HepG2 (cell line): ENCODE data around the gene NOVA2. TPM values are rescaled to one million over a fixed set of nuclear protein-coding genes. Genes with fewer than 3 reads are reported as not detected.

ENCODE experiments used
- AGO2 ChIP-seq: fragments of 200-400 bp; formaldehyde crosslinking; optimal IDR thresholded peaks from 2 replicates; pipeline ENCODE3; 2017; ENCODE audit warnings: mild to moderate bottlenecking, low read depth, low read length, moderate library complexity
- ARID3A ChIP-seq: IDR thresholded peaks from 2 replicates; pipeline ENCODE4 v1.6.1; 2012; ENCODE audit warnings: low read depth, low read length, improper control_type of control experiment
- ARID5B ChIP-seq: IDR thresholded peaks from 2 replicates; pipeline ENCODE4 v1.4.0; 2020; ENCODE audit warnings: mild to moderate bottlenecking, missing genetic modification reagents
- CENPX ChIP-seq: sonication (generic); formaldehyde crosslinking; IDR thresholded peaks from 2 replicates; pipeline ENCODE4 v1.9.0; 2021; ENCODE audit warnings: mild to moderate bottlenecking, missing genetic modification reagents, moderate library complexity
- MXD1 ChIP-seq: sonication (generic); formaldehyde crosslinking; IDR thresholded peaks from 2 replicates; pipeline ENCODE4 v1.4.0; 2020; ENCODE audit warnings: mild to moderate bottlenecking, missing genetic modification reagents
- NFAT5 ChIP-seq: sonication (generic); formaldehyde crosslinking; IDR thresholded peaks from 2 replicates; pipeline ENCODE4 v1.4.0; 2020; ENCODE audit warnings: missing genetic modification reagents
- NFE2 ChIP-seq: sonication (generic); formaldehyde crosslinking; IDR thresholded peaks from 2 replicates; pipeline ENCODE4 v1.4.0; 2020; ENCODE audit warnings: missing genetic modification reagents
- NONO ChIP-seq, 2 experiments: fragments of 450-650 bp in 1 of 2; sonication (generic) in 1 of 2; formaldehyde crosslinking in 1 of 2; IDR thresholded peaks in 1 of 2; conservative IDR thresholded peaks in 1 of 2; 2 replicates each; pipeline versions ENCODE4 v1.6.1 to v1.8.0; 2017 to 2022; ENCODE audit warnings: mild to moderate bottlenecking in 1 of 2, missing genetic modification reagents in 1 of 2, moderate library complexity in 1 of 2
- THAP11 ChIP-seq: IDR thresholded peaks from 2 replicates; pipeline ENCODE4 v1.6.1; 2016; ENCODE audit warnings: missing biosample characterization, missing genetic modification reagents
- ZFP37 ChIP-seq: sonication (generic); formaldehyde crosslinking; IDR thresholded peaks from 2 replicates; pipeline ENCODE4 v1.4.0; 2020; ENCODE audit warnings: missing genetic modification reagents, borderline replicate concordance
- ZNF414 ChIP-seq: sonication (generic); formaldehyde crosslinking; IDR thresholded peaks from 2 replicates; pipeline ENCODE4 v1.5.0; 2020; ENCODE audit warnings: missing genetic modification reagents
- ZNF451 ChIP-seq: sonication (generic); formaldehyde crosslinking; IDR thresholded peaks from 2 replicates; pipeline ENCODE4 v1.5.0; 2020; ENCODE audit warnings: mild to moderate bottlenecking, missing genetic modification reagents
- ZNF543 ChIP-seq: sonication (generic); formaldehyde crosslinking; IDR thresholded peaks from 2 replicates; pipeline ENCODE4 v1.4.0; 2020; ENCODE audit warnings: mild to moderate bottlenecking, missing genetic modification reagents
- ZNF713 ChIP-seq: sonication (generic); formaldehyde crosslinking; IDR thresholded peaks from 2 replicates; pipeline ENCODE4 v1.4.0; 2020; ENCODE audit warnings: mild to moderate bottlenecking, missing genetic modification reagents
- ZNF740 ChIP-seq: sonication (generic); formaldehyde crosslinking; IDR thresholded peaks from 2 replicates; pipeline ENCODE4 v1.4.0; 2020; ENCODE audit warnings: missing genetic modification reagents
- ZNF773 ChIP-seq: sonication (generic); formaldehyde crosslinking; IDR thresholded peaks from 2 replicates; pipeline ENCODE4 v1.4.0; 2020; ENCODE audit warnings: missing genetic modification reagents, borderline replicate concordance
- polyA plus RNA-seq, 8 experiments: library from polyadenylated mRNA; depleted of rRNA in 3 of 8; stranded (reverse) in 7 of 8; unstranded in 1 of 8; fragments of >200 nt; fragmentation: Illumina TruSeq in 4 of 8; extraction: Trizol in 4 of 8; gene quantifications; 2 replicates each; pipeline versions ENCODE4 v1.2.1 to v1.2.3, GENCODE V29; 2011 to 2016; ENCODE audit warnings: low read depth in 4 of 8, missing spikeins in 1 of 8, mixed read lengths in 1 of 8; ENCODE audit not compliant: insufficient read depth in 1 of 8
- total RNA-seq, 5 experiments: library from RNA; depleted of rRNA; stranded (reverse); fragments of >200 nt; fragmentation: Illumina TruSeq; extraction: Trizol; gene quantifications; 2 replicates each; pipeline ENCODE4 v1.2.3, GENCODE V29; 2016; ENCODE audit warnings: low read depth in 1 of 5

Gene NOVA2
- total and polyA plus RNA-seq, 2 of the 13 experiments (the other 11 are each of a cell fraction or from before 2014, with no cell fraction given): not detected

- TF ChIP-seq MXD1 (CRISPR knock-in tag): peak; percentile 39; the same call in 1 of the 2 replicates
- no peak for TF ChIP-seq ZFP37 (CRISPR knock-in tag)
- peak; percentile 35; the same call in 1 of the 2 replicates for TF ChIP-seq ZNF773 (CRISPR knock-in tag)
- no peak for TF ChIP-seq ARID3A
- no peak for TF ChIP-seq ZNF713 (CRISPR knock-in tag)
- TF ChIP-seq ZNF414 (CRISPR knock-in tag): no peak
- TF ChIP-seq CENPX (CRISPR knock-in tag): no peak
- TF ChIP-seq ZNF451: 0 out of 2 replicates have a peak, but pooled peaks have one; percentile 68
- TF ChIP-seq NONO (IDR thresholded peaks at IDR 0.05): no peak
- no peak; the same call in none of the 2 replicates for TF ChIP-seq NONO (CRISPR knock-in tag; conservative IDR thresholded peaks at IDR 0.05)
- 0 out of 2 replicates have a peak, but pooled peaks have one; percentile 46 for TF ChIP-seq NFAT5 (CRISPR knock-in tag)
- peak; percentile 26; the same call in 1 of the 2 replicates for TF ChIP-seq ZNF543 (CRISPR knock-in tag)
- TF ChIP-seq ARID5B (CRISPR knock-in tag): 0 out of 2 replicates have a peak, but pooled peaks have one; percentile 8
- 0 out of 2 replicates have a peak, but pooled peaks have one; percentile 27 for TF ChIP-seq ZNF740 (CRISPR knock-in tag)
- no peak for TF ChIP-seq NFE2 (CRISPR knock-in tag)
- peak; percentile 42 for TF ChIP-seq AGO2
- TF ChIP-seq THAP11: 0 out of 2 replicates have a peak, but pooled peaks have one; percentile 44
Observed at GRCh38 chr19:45901432-45901911, 72.2 kb downstream of the NOVA2 start (continued).
